ENCODE data around the gene JAG1. TPM values are rescaled to one million over a fixed set of nuclear protein-coding genes. Genes with fewer than 3 reads are reported as not detected.

The JAG1 gene
- total RNA-seq, 4 donors from 2014 or later = 93.1 to 133 (median 112) TPM

GRCh38 chr20:10708351-10709185 lies 34.8 kb upstream of the JAG1 start:
- TF ChIP-seq POLR2A (IDR thresholded peaks at IDR 0.05) (no peak), CTCF (IDR thresholded peaks at IDR 0.05) (no peak), EP300 (IDR thresholded peaks at IDR 0.05) (no peak)
- H3K9me3 ChIP-seq = no peaks in the 10 kb centered on the region
- no peak overlapping the region for H3K27ac ChIP-seq
- no peak overlapping the region for H3K4me3 ChIP-seq
- H3K36me3 ChIP-seq = no peaks in the 10 kb centered on the region
- 76 to 87% methylated on average over 7 of the region's 7 CpGs for WGBS, 2 donors
- no peaks in the 10 kb centered on the region for H3K4me1 ChIP-seq
- DNase-seq (ENCODE audit: low spot score in 2 of 2) = no peak
- no peaks in the 10 kb centered on the region for H3K27me3 ChIP-seq

GRCh38 chr20:10707791-10708190 lies 34.0 kb upstream of the JAG1 start:
- 84 to 91% methylated on average over 1 of the region's 1 CpG for WGBS, 2 donors
- H3K4me3 ChIP-seq = no peak overlapping the region
- TF ChIP-seq EP300 (IDR thresholded peaks at IDR 0.05) = no peak
- no peak for TF ChIP-seq CTCF (IDR thresholded peaks at IDR 0.05)
- TF ChIP-seq POLR2A (IDR thresholded peaks at IDR 0.05) = no peak
- no peaks in the 10 kb centered on the region for H3K36me3 ChIP-seq
- H3K9me3 ChIP-seq = no peaks in the 10 kb centered on the region
- H3K27ac ChIP-seq = no peak overlapping the region
- DNase-seq (ENCODE audit: low spot score in 2 of 2) = no peak
- H3K4me1 ChIP-seq = no peaks in the 10 kb centered on the region
- no peaks in the 10 kb centered on the region for H3K27me3 ChIP-seq

GRCh38 chr20:10707068-10707467 lies 33.3 kb upstream of the JAG1 start:
- Histone ChIP-seq H3K4me3 (no peak overlapping the region), H3K27me3 (no peaks in the 10 kb centered on the region), H3K9me3 (no peaks in the 10 kb centered on the region), H3K36me3 (no peaks in the 10 kb centered on the region), H3K27ac (no peak overlapping the region), H3K4me1 (no peaks in the 10 kb centered on the region)
- TF ChIP-seq CTCF (IDR thresholded peaks at IDR 0.05) (no peak), POLR2A (IDR thresholded peaks at IDR 0.05) (no peak), EP300 (IDR thresholded peaks at IDR 0.05) (no peak)
- DNase-seq (ENCODE audit: low spot score in 2 of 2) = no peak
- WGBS, 2 donors = 61 to 70% methylated on average over 4 of the region's 4 CpGs

DNA sequence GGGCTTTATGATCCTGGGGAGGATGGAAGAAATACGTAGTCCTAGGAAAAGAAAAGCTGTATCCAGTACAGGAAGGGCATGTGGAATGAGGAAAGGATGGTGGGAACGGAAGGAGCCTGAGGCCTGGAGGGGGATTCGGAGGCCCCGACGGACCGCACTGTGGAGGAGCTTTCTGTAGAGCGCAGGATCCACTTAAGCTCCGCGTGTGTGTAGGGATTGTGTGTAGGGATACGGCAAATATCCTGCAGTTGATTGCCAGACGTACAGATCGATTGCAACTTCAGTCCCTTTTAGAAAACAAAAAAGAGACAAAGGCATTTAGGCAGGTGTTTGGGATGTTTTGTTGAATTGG lies 32.6 kb upstream of the JAG1 start:
- Histone ChIP-seq H3K9me3 (no peaks in the 10 kb centered on the region), H3K36me3 (no peaks in the 10 kb centered on the region), H3K27me3 (no peaks in the 10 kb centered on the region), H3K4me3 (no peak overlapping the region), H3K27ac (no peak overlapping the region), H3K4me1 (no peaks in the 10 kb centered on the region)
- TF ChIP-seq CTCF (IDR thresholded peaks at IDR 0.05) (no peak), EP300 (IDR thresholded peaks at IDR 0.05) (no peak), POLR2A (IDR thresholded peaks at IDR 0.05) (no peak)
- DNase-seq (ENCODE audit: low spot score in 2 of 2) = no peak
- WGBS, 2 donors = 96 to 97% methylated on average over 12 of the region's 12 CpGs

DNA sequence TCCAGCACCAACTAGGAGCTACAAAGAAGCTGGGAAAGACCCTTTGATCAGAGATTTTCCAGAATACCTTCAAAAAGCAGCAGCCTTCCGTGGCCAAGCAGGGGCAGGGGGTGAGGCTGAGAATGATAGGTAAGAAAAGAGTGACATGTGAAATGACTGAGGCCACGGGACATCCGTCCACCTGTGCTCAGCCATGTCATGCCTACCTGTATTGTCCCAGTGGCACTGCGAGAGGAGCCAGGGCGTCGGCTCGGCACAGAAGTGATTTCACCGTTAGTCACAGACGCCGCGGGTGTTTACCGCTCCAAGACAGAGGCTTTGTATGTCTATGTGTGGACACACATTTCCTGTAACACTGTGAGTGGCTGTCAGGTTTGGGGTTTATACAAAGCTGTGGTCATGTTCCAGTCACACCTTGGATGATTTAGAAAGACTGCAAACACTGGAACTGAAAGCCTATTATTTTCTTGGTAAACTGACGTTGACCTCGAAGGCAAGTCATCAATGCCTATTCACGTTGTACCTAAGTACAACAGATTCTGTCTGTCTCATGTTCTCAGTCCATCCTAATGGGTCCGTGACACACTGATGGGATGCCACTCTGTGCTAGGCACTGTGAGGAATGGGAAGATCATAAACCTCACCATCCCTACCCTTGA lies 32.1 kb upstream of the JAG1 start:
- Histone ChIP-seq H3K9me3 (no peaks in the 10 kb centered on the region), H3K4me3 (no peak overlapping the region), H3K4me1 (no peaks in the 10 kb centered on the region), H3K36me3 (no peaks in the 10 kb centered on the region), H3K27me3 (no peaks in the 10 kb centered on the region), H3K27ac (no peak overlapping the region)
- WGBS, 2 donors = 94 to 97% methylated on average over 16 of the region's 16 CpGs
- no peak for DNase-seq (ENCODE audit: low spot score in 2 of 2)
- TF ChIP-seq EP300 (IDR thresholded peaks at IDR 0.05) (no peak), CTCF (IDR thresholded peaks at IDR 0.05) (no peak), POLR2A (IDR thresholded peaks at IDR 0.05) (no peak)
